NCI-H1048 (cell line): ENCODE data around the gene ADAMTS2.

Source experiments
- DNase-seq: peaks from one replicate; lab custom pipeline; 2025; lab: John Stamatoyannopoulos, UW

Gene ADAMTS2

GRCh38 chr5:179311091-179311470 is 34.2 kb downstream of the ADAMTS2 start:
- no peak for DNase-seq

- no peak for DNase-seq
Observed at GRCh38 chr5:179310439-179311090, 34.7 kb downstream of the ADAMTS2 start.

- no peak for DNase-seq
Observed at GRCh38 chr5:179309751-179310320, 35.4 kb downstream of the ADAMTS2 start.

GRCh38 chr5:179309383-179309670 is 35.9 kb downstream of the ADAMTS2 start:
- DNase-seq: no peak

GRCh38 chr5:179308563-179309382 is 36.5 kb downstream of the ADAMTS2 start:
- no peak for DNase-seq

GRCh38 chr5:179307931-179308471 is 37.3 kb downstream of the ADAMTS2 start:
- no peak for DNase-seq

GRCh38 chr5:179307013-179307800 is 38.1 kb downstream of the ADAMTS2 start:
- no peak for DNase-seq

GRCh38 chr5:179306191-179307012 is 38.9 kb downstream of the ADAMTS2 start:
- no peak for DNase-seq

- no peak for DNase-seq
Observed at GRCh38 chr5:179304871-179305270, 40.4 kb downstream of the ADAMTS2 start.

- DNase-seq: no peak
Observed at GRCh38 chr5:179304466-179304865, 40.8 kb downstream of the ADAMTS2 start.

- DNase-seq: no peak
Observed at GRCh38 chr5:179303451-179304200, 41.6 kb downstream of the ADAMTS2 start.

GRCh38 chr5:179302499-179303185 is 42.6 kb downstream of the ADAMTS2 start:
- no peak for DNase-seq

GRCh38 chr5:179301796-179302195 is 43.5 kb downstream of the ADAMTS2 start:
- DNase-seq: no peak

GRCh38 chr5:179301376-179301775 is 43.9 kb downstream of the ADAMTS2 start:
- DNase-seq: no peak

- DNase-seq: no peak
Observed at GRCh38 chr5:179300581-179301180, 44.6 kb downstream of the ADAMTS2 start.

GRCh38 chr5:179298181-179298993 is 46.9 kb downstream of the ADAMTS2 start:
- DNase-seq: no peak

GRCh38 chr5:179297486-179298180 is 47.6 kb downstream of the ADAMTS2 start:
- no peak for DNase-seq

- no peak for DNase-seq
Observed at GRCh38 chr5:179297026-179297425, 48.2 kb downstream of the ADAMTS2 start.
